Stimulated activated CD4-positive, alpha-beta T cell treated with anti-CD3 and anti-CD28 coated beads, Interleukin-2, amount 100 ng/mL, for 24 hours (primary cell): Measurements from ENCODE around the gene SLC17A8.

Source experiments
- DNase-seq, 2 donors: peaks; one replicate each; pipeline ENCODE4 v3.0.0-alpha.2; 2020

SLC17A8 gene

GRCh38 chr12:100433701-100434100 is 76.8 kb downstream of the SLC17A8 start:
- no peak for DNase-seq

DNA sequence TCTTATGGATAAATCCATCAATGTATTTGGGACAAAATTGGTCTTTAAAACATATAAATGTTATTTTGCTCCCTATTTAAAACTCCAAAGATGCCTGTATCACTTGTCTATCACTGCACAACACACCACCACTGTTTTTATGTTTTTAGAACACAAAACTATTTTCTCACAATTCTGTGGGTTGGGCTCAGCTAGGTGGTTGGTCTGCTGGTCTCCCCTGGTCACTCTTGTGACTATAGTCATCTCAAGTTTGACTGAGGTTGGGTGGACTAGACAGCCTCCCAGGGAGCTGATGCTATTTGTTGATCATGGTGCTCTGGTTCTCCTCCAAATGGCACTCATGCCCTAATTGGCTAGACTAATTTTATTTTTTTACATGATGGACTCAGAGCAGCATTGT is 77.3 kb downstream of the SLC17A8 start:
- DNase-seq: no peak

GRCh38 chr12:100435957-100436356 is 79.1 kb downstream of the SLC17A8 start:
- DNase-seq: no peak

GRCh38 chr12:100437038-100437841 is 80.4 kb downstream of the SLC17A8 start:
- no peak for DNase-seq

DNA sequence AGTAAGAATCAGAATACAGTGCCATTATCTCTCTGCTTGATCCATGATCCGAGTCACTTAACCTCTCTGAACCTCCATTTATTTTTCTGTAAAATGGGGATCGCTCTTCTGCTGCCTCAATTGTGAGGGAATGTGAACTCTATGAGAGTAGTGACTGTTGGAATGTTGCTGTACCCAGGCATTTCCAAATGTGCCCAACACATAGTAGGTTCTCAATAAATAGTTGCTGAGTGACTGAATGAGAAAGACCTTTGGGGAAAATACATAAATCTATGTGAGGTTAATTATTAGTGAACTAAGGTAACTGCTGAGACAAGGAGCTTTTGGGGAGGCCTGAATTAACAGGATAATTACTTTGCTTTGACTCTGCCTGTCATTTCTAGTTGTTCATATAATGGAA is 82.9 kb downstream of the SLC17A8 start:
- no peak for DNase-seq

GRCh38 chr12:100442403-100442802 is 85.5 kb downstream of the SLC17A8 start:
- DNase-seq: no peak

DNA sequence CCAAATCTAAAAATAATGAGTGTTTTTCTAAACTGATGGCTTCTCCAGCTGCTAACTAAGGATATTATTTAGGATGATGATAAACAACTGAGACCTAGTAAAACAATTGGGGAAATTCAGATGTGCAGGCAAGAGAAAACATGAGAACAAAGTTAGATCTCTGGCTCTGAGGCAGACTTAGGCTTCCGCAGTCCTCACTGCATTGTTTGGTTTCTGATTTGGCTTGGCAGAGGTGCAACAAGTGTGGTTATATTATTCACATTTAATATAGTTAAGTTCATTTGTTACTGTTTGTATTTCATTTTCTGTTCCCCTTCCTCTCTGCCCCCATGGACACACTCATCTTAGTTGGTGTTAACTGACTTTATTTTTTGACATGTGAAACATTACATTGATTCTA is 86.6 kb downstream of the SLC17A8 start:
- no peak for DNase-seq

DNA sequence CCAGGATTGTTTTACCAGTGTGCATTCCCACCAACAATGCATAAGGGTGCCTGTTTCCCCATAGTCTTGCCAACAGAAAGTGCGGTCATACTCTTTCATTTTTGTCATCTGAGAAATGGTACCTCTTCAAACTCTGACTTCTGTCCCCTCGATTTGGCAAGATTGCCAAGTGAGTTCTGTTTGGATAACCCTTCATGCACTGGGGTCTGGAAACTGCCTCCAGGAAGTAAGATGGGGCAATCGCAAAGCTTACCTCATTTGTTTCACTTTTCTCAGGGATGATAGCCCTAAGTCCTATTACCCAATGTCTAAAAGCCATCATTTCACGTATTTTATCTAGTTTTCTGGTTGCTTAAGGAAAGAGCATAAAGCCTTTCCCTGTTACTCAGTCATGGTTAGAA is 88.2 kb downstream of the SLC17A8 start:
- no peak for DNase-seq

DNA sequence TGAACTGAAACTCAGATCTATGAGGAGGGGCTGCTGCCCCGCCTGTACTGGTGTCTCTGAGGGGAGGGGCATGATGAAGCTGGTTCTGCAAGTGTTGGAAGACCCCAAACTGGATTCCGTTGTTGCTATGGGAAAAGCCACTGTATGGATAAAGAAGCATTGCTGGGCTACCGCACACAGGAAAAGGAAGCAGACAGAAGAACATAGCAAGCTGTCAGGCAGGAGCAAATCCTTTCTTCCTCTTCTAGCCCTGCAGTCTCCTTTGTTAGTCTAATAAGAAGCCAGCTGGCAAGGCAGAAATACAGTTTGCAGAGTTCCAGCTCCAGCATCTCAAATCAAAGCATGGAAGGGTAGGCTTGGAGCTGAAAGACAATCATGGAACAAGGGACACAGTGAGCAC is 90.5 kb downstream of the SLC17A8 start:
- DNase-seq: no peak

DNA sequence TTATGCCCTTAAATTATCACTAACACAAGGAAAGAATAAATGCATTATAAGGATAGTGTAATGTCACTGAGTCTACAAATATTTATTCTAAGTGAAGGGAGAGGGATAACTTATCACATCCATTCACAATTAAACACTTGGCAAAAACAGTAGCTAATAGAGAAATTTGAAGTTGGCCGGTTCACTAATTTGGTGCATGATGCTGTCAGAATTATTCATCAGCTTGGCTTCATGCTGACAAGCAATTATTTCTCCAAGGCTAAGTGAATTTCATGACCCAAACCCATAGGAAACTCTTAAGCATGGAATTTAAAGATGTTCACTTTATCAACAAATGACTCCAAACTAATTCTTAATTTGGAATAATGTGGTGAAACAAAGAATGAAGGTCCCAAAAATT is 91.8 kb downstream of the SLC17A8 start:
- no peak for DNase-seq

DNA sequence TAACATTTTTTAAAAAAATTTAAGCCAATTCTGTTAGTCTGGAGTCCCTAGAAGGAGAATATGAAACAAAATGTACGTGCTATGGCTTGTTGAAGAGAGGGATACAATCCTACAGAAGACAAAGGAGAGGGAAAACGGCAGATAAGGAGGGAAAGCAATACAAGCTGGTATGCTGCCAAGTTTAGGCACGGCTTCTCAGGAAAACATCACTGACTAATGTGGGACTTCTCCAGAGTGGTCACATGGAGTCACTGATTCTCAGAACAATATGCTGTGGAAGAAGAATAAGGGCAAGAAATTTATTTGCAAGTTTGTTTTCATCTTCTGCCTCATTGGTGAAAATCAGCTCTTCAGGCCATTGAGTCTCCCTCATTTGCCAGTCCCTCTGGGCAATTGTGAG is 93.9 kb downstream of the SLC17A8 start:
- DNase-seq: no peak

DNA sequence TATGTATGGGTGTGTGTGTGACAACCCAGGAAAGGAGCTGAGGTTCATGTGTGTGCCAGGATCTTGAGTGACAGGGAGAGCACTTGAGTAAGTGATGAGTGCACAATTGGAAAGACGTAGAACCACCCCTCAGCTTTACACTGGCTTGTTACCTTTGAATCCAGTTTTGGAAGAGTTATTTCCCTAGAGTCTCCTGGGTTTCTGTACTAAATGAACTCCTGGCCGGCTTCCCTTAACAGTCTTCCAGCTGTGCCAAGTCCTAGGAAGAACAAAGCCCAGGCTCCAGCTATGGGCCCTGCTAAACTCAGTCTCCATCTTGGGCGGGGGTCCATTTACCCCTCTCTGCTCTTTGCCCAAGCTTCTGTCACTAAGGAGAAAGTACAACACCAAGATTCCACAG is 97.1 kb downstream of the SLC17A8 start:
- no peak for DNase-seq

DNA sequence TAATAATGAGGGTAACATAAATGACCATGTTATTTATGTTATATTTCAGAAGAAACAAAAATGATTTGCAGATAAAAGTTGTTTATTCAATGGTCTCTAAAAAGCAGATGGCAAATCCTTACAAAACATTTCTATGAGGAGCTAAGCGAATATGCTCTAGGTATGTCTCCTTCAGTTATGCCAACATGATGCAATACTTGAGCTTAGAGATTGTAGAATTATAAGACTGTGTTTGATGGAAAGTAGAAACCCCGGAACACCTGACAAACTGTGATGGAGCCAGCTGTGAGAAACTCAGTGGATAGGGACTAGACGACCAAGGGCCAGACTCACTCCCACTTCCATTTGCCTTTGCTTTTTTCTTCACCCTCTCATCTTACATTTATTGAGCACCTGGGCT is 99.0 kb downstream of the SLC17A8 start:
- no peak for DNase-seq

DNA sequence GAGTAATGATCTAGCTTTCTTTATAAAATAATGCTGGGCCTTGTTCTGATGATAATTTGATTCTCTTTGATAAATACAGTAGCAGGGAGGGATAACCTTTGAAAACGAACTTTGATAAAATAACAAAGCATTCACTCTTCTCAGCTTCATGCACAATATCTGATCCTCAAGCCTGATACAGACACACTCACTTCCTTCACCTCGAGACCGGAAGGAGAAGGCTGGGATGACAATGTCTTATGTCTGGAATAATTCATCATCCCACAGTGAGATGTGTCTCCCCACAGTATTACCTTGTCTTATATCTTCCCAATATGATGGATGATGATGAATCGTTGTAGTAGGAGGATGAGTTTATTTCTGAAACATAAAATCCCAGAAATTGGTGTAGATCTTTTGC is 101.3 kb downstream of the SLC17A8 start:
- DNase-seq: no peak

DNA sequence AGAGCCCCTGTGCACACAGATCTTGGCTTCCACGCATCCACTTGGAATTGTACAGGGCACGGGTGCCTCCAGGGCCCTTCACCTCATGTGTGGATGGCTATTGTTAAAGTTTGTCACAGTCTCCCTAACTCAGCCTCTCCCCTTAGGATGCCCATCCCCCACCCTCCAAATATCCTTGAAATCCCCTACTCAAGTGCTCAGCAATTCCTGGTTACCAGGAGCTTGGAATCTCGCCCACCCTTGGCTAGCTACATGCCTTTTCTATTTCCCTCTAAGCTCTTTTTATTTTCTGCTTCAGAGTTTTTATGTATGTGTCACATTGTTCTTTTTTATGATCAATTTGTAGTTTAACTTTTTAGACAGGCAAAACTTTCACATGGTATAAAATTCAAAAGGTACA is 103.8 kb downstream of the SLC17A8 start:
- no peak for DNase-seq

DNA sequence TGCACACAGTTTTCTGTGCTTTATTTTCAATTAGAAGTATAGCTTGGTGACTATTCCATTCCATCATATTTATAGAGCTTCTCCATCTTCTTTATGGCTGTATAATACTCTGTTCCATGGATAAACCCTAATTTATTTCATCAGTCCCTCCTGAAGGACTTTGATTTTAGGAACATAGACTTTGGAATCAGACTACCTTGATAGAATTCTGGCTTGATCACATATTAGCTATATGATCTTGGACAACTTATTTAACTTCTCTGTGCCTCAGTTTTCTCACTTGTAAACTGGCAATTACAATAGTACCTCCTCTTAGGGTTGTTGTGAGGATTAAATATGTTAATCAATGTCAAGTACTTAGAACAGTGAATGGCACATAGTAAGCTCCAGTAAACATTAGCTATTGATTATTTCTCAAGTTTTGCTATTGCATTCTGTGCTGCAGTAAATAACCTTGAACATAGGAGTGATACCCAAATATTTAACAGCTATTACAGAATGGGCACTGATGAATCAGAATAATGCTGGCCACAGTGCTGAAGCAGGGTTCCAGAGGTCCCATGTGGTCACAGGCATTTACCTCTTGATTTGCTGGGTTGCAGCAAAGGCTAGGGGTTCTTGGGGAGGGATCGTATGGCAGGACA is 104.6 kb downstream of the SLC17A8 start:
- no peak for DNase-seq

GRCh38 chr12:100463661-100464060 is 106.8 kb downstream of the SLC17A8 start:
- DNase-seq: no peak

- DNase-seq: no peak
These were observed 107.7 kb downstream of the SLC17A8 start for GRCh38 chr12:100464529-100464928.

GRCh38 chr12:100468126-100468525 is 111.3 kb downstream of the SLC17A8 start:
- no peak for DNase-seq
